GM21390 (cell line): ENCODE data around the gene TRIM24.
A peak's percentile ranks its signal among the peaks of the same experiment; 100 is the strongest.
"Not testable (repeated sequence)": the region's sequence is repeated elsewhere in the genome, so short reads cannot be mapped to it uniquely, and the experiment has no call there.

ENCODE experiments used
- ATAC-seq: cut with Tn5 transposase; IDR thresholded peaks from one replicate; pipeline ENCODE4 v1.9.1; 2021; ENCODE audit not compliant: unreplicated experiment

The TRIM24 gene

DNA sequence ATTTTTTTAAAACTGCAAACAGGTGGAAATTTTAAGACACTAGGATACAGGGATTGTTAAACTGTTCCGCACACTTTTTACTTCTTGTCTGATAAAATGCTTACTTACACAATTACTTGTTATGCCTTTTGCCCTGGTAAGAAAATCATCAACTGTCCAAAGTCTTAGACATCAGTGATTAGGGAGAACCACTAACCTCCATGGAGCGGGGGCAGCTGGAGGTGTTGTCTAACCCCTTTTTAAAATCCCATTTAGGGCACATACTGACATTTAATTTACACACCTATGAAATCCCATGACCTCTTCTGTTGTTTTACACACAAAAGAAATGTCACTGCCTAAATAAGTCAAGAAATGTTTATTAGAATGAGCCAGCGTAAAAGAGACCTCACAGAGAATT, 65.7 kb downstream of the TRIM24 start:
- ATAC-seq = no peak

DNA sequence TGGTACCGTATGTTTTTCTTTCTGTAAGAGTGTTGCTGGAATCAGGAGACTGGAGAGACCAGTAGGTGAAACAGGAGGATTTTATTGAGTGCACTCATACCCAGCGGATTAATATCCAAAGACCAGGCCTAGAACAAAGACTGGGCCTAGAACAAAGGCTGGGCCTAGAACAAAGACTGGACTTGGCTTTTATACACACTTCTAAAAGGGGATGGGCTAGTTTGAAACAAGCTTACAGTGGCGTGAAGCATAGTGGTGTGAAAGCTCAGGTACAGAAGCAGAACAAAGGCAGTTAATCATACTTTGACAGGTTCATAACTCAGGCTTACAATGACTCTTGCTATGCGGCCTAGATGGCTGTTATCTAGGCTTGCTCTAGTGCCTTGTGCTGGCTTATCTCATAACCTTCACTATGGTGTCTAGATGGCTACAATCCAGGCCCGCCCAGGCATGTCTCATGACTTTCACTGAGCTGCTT, 67.7 kb downstream of the TRIM24 start:
- ATAC-seq = no peak

DNA sequence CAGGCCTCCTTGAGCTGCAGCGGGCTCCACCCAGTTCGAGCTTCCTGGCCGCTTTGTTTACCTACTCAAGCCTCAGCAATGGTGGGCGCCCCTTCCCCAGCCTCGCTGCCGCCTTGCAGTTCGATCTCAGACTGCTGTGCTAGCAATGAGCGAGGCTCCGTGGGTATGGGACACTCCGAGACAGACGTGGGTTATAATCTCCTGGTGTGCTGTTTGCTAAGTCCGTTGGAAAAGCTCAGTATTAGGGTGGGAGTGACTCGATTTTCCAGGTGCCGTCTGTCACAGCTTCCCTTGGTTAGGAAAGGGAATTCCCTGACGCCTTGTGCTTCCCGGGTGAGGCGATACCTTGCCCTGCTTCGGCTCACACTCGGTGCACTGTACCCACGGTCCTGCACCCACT, 76.8 kb downstream of the TRIM24 start:
- not testable (repeated sequence) for ATAC-seq

DNA sequence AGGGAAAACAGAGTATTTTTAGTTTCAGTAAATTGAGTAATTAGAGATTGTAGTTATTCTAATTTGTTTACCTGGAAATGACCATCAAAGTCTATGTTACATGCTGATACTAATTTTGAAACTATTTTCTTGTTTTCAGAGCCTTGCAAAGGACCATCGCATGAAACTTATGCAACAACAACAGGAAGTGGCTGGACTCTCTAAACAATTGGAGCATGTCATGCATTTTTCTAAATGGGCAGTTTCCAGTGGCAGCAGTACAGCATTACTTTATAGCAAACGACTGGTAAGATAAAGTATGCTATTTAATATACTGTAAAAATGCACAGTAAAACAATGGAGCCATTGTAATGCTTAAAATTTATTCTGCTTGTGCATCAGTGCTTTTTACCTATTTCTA, 78.5 kb downstream of the TRIM24 start:
- peak; percentile 44 for ATAC-seq

DNA sequence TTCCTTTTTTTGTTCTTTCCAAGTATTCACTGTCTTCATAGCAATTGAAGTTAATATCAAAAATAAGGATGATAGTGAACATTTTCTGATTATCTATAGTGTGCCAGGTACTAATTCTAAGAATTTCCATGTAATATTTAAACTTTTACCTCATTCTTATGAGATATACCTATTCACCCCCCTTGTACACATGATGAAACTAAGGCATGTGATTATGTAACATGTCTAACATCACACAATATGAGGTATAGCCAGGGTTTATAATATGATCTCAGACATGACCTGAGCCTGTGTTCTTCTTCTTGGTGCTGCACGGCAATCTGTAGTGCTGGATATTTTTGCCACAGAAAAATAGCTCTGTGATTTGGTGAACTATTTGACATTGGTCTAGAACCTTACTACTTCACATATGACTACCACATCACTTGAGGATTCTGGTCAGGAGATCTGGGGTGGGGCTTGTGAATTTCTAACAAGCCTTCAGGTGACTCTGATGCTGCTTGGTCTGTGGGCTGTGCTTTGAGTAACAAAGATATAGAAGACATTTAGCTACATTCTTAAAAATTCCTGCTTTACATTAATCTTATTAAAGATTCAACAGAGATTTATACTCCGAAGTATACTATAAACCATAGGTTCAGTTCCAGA, 79.1 kb downstream of the TRIM24 start:
- ATAC-seq = no peak

DNA sequence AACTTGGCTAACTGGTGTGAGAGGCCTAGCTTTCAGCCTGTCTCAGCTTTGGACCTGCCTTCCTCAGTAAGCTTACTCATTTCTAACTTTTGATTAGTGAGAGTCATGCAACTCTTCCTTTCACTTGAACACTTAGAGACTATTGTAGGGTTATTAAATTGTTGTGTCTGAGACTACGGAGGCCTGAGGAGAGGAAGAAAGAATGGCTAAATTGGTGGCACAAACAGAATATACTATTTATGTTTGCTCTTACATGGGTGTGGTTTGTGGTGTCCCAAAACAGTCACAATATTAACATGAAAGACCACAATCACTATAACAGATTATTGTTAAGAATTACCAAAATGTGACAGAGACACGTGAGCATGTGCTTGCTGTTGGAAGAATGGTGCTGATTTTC, 82.1 kb downstream of the TRIM24 start:
- ATAC-seq = peak; percentile 92

DNA sequence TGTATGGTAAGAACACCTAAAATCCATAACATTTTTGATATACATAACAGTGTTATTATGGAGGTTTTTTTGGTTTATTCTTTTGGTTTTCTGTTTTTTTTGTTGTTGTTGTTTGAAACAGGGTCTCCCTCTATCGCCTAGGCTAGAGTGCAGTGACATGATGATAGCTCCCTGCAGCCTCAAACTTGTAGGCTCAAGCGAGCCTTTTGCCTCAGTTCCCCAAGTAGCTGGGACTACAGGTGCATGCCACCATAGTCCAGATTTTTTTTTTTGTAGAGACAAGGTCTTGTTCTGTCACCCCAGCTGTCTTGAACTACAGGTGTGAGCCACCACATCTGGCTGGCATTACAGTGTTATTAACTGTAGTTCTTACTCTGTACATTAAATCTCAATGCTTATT, 83.7 kb downstream of the TRIM24 start:
- ATAC-seq = no peak

DNA sequence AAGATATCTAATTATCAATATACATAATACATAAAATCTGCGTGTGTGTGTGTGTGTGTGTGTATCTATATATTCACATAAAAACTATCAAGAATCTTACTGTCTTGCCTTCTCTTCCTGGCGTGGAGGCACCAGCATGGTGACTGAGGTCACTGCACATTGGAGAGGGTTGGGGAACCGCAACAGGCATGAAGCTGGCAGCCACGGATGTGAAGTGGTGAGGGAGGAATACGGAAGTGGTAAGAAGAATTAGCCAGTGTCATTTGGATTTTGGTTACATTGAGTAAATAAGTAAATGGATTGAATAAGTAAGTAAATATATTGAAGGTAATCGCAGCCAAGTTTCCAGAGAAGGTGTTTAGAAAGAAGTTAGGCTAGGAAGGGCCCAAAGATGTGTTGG, 85.1 kb downstream of the TRIM24 start:
- ATAC-seq = no peak

DNA sequence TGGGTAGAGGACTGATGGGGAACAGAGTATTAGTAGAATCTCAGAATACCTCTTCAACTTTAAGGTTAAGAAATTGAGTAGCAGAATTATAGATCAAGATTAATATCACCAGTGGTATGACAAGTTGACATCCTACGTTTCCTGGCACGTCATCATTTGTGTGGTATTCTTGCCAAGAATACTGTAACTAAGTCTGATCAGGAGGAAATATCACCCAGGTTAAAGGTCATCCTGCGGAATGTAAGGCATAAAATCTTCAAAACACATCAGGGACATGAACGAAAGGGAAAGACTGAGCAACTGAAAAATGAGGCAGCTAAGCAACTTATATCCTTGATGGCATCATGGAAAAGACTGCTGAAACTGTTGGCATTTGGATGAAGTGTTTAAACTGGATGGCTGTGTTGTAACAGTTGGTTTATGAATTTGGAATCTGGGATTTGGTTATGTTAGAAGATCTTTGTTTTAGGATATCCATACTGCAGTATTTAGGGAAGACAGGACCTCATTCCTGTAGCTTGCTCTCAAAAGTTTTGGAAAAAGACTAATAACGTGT, 86.1 kb downstream of the TRIM24 start:
- no peak for ATAC-seq

DNA sequence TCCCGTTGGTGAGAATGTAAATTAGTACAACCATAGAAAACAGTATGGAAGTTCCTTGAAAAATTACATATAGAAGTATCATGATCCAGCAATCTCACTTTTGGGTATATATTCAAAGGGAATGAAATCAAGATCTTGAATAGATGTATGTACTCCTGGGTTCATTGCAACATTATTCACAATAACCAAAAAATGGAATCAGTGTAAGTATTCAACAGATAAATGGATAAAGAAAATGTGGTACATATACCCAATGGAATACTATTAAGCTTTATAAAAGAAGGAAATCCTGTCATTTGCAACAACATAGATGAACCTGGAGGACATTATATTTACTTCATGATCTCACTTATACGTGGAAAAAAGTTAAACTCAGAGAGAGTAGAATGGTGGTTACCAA, 86.8 kb downstream of the TRIM24 start:
- ATAC-seq = no peak

DNA sequence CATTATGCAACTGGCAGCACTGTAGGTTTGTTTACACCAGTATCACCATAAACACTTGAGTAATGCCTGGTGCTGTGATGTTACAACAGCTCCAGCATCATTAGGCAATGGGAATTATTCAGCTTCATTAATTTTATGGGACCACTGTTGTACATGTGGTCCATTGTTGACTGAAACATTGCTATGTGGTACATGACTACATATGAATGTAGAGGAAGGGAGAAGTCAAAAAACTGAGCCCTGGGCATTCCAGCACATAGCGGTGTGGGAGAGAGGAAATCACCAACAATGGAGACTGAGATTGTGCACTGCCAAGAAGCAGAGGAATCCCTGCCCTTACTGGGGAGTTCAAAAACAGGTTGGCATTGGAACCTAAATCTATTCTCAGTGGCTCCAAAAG, 89.0 kb downstream of the TRIM24 start:
- no peak for ATAC-seq

DNA sequence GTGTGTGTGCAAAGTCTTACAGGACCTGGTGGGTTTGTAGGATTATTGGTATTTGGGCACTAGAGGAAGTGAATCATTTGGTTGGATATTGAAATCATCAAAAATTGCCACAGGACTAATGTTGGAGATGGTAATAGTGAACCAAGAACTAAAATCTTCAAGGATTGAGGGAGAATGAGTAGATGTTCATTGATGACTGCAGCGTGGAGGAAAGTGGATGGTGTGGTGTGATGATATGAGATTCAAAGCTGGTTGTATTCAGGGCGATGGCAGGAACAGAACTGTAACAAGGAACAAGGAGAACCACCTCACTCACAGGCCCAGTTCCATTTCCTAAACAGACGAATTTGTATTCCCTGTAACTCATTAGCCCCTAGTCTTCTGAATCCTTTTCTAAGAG, 90.3 kb downstream of the TRIM24 start:
- no peak for ATAC-seq

DNA sequence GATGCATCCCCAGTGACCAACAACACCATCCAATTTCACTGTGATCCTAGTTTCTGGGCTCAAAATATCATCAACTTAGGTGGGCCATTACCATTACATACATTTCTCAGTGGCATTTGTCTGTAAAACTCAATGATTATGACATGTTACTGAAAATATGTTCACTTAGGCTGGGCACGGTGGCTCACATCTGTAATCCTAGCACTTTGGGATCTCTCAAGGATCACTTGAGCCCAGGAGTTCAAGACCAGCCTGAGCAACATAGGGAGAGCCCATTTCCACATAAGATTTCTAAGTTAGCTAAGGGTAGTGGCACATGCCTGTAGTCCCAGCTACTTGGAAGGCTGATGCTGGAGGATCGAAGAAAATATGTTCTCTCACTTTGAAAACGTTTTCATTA, 91.0 kb downstream of the TRIM24 start:
- ATAC-seq = no peak

DNA sequence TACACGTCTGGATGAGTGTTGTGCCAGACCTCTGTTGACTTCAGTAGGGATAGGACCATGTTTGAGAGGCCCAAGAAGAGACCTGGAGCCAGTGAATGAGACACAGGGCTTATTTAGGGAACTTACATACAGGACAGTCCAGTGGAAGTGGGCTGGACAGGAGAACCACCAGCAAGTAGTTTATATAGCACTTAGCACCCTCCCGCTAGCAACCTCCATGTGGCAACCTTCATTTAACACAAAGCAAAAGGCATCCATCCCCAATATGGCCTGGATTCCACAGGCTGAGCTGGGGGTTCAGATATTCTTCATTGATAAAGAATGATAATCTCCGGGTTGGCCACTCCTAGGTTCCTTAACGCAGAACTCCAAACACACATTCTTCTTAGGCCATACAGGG, 93.7 kb downstream of the TRIM24 start:
- ATAC-seq = no peak

DNA sequence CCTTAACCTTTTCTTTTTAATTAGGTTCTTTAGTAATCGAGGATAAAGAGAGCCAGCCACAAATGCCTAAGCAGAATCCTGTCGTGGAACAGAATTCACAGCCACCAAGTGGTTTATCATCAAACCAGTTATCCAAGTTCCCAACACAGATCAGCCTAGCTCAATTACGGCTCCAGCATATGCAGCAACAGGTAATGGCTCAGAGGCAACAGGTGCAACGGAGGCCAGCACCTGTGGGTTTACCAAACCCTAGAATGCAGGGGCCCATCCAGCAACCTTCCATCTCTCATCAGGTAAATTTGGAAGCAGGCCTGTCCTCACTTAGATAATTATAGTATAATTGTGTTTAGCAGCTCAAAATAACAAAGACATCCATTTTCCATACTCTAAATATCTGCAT, 94.6 kb downstream of the TRIM24 start:
- no peak for ATAC-seq

DNA sequence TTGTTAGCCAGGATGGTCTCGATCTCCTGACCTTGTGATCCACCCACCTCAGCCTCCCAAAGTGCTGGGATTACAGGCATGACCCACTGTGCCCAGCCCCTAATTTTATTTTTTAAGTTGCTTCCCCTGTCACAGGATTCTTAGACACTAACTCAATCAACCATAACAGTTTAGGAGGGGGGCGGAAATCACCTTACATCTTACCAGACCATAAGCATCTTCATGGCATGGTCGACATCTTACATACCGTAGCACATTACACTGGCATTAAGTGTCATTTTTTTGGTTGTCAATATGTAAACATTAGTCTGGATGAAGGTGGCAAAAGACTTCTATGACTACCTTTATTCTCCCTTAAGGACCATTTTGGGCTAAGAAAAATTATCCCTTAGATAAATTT, 95.6 kb downstream of the TRIM24 start:
- ATAC-seq = no peak

DNA sequence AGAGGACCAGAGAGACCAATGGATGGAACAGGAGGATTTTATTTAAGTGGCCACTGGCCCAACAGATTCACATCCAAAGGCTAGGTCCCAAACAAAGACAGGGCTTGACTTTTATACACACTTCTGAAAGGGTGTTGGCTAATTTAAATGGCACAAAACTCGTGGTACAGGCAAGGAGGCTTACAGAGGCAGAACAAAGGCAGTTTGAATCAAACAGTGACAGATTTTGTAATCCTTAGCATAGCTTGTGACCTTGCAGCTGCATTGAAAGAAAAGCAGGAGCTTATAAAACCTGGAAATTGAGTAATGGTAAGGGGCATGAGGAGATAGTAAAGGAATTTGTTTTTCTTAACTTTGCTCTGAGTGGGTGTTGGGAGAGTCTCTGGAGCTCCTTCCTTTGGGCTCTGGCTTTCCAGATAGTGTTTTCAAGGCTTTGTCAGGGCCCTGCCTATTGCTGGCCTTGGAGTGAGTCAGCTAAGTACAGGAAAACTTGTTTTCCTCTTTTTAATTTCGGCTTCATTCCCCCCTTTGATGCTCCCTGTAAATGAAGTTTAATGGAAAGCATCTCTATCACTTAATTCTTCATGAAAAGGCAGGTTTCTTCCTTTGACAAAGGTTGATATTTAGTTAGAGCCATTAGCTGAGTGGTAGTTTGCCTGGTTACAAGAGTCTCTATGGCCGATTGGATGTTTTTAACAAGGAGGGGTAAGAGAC, 96.9 kb downstream of the TRIM24 start:
- no peak for ATAC-seq

DNA sequence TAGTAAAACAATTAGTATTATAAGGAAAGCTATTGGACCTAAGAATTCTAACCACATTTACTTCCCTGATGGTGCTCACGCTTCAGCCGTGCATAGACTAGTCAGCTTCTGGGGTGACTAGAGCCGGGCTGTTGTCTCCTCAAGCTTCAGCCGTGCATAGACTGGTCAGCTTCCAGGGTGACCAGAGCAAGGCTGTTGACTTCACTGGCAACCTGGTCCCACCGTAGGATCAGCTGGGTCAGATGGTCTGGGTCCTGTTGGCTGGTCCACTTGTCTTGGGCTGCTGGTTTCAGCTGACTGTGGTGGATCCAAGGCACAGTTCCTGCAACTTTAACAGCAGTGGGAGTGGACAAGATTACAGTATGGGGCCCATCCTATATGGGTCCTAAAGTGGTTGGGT, 99.4 kb downstream of the TRIM24 start:
- no peak for ATAC-seq

DNA sequence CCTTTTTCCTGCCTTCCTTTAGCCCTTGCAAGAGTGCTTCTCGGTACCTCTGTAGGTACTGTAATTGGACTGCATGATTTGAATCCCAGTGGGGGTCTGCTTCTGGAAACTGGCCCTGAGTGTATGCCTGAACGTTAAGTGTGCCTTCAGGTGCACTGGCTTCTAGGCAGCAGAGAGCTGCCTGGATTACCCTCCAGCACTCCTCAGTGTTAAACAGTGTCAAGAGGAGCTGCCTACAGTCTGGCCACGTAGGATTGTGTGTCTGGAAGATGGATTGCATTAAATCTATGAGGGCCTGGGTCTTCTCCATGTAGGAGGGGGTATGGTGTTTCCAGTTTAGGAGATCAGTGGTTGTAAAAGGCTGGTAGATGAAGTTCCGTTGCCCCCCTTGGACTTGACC, 103.7 kb downstream of the TRIM24 start:
- ATAC-seq = no peak

DNA sequence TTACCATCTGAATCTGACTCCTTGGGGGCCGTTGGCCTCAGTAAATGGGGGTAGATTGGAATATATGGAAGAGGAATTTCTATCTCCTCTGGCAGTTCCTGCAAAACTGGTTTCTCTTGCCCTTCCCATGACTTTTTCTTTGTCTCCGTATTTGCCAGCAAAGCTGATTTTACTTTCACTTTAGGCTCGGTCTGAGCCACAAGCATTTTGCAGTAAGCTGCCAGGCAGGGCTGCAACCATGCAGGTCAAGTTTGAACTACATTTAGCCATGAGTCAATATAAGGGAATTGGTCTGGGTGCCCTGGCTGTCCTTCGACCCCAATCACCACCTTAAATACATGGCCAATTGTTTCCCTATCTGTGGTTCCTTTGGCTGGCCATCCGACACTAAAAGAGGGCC, 104.3 kb downstream of the TRIM24 start:
- no peak for ATAC-seq

DNA sequence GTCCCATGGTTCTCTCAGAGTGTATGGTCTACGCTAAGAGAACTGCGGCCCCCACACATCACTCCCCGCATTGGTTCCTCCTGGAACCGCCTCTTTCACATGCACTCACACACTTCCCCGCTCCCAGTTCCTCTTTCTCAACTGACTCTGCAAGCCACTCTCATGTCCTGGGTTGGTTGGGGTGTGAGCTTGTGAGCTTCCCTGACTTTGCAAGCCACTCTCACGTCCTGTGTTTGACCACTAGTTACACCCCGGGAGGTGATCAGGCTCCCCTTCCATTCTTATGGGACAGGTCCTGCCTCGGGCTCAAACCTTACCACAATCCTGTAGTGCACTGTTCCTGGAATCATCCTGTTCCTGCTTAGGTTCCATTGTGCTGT, 105.0 kb downstream of the TRIM24 start:
- no peak for ATAC-seq

DNA sequence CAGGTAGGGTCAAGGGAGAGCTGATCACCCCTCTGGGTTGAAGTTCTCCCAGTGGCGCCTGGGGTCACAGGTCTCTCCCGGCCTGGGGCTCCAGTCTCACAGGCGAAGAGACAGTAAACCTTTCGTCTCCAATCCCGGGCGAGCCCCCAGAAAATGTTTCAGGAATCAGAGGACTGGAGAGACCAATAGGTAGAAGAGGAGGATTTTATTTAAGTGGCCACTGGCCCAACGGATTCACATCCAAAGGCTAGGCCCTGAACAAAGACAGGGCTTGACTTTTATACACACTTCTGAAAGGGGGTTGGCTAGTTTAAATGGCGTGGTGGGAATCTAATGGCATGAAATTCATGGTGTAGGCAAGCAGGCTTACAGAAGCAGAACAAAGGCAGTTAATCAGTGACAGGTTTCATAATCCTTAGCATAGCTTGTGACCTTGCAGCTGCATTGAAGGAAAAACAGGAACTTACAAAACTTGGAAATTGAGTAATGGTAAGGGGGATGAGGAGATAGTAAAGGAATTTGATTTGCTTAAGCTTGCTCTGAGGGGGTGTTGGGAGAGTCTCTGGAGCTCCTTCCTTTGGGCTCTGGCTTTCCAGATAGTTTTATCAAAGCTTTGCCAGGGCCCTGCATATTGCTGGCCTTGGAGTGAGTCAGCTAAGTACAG, 105.5 kb downstream of the TRIM24 start:
- ATAC-seq = no peak
